Measurements from ENCODE around the gene PP2D1.

- no peak for TF ChIP-seq CTCF (IDR thresholded peaks at IDR 0.05; ENCODE audit: low read depth, low read length)
- TF ChIP-seq EZH2phosphoT487 (IDR thresholded peaks at IDR 0.05; ENCODE audit: low read depth) = no peak
These were observed 11.0 kb upstream of the PP2D1 start for GRCh38 chr3:20022954-20023622.
